Gastrocnemius medialis (tissue), 4 donors: ENCODE data around the gene KCTD12. TPM values are rescaled to one million over a fixed set of nuclear protein-coding genes. Genes with fewer than 3 reads are reported as not detected.
A peak's percentile ranks its signal among the peaks of the same experiment; 100 is the strongest.

Source experiments
- ATAC-seq, 2 donors: fragments of 150-250 bp; one replicate each; pipeline ENCODE4 v1.9.1; 2016
- DNase-seq, 2 donors: peaks; one replicate each; pipeline ENCODE4 v3.0.0-alpha.2; 2019
- H3K27ac ChIP-seq, 4 donors: fragments of 200-600 bp; sonication (generic); 1 replicate in 1 of 4; 2 replicates in 3 of 4; pipeline ENCODE4 v1.5.1; 2016 to 2018; ENCODE audit warnings: mild to moderate bottlenecking in 2 of 4, moderate library complexity in 1 of 4
- H3K27me3 ChIP-seq, 3 donors: fragments of 200-600 bp; sonication (generic) in 2 of 3; 1 replicate in 1 of 3; 2 replicates in 2 of 3; pipeline versions ENCODE4 v1.5.1 to v1.6.0; 2016 to 2019; ENCODE audit warnings: mild to moderate bottlenecking in 1 of 3, moderate library complexity in 1 of 3
- H3K36me3 ChIP-seq, 2 donors: fragments of 200-600 bp; sonication (generic) in 1 of 2; one replicate each; pipeline ENCODE4 v1.5.1; 2017 to 2018
- H3K4me1 ChIP-seq, 2 donors: fragments of 200-600 bp; sonication (generic) in 1 of 2; one replicate each; pipeline ENCODE4 v1.5.1; 2016 to 2017; ENCODE audit warnings: mild to moderate bottlenecking in 2 of 2
- H3K4me3 ChIP-seq, 4 donors: fragments of 200-600 bp; sonication (generic) in 3 of 4; 1 replicate in 1 of 4; 2 replicates in 3 of 4; pipeline ENCODE4 v1.5.1; 2016 to 2019; ENCODE audit warnings: mild to moderate bottlenecking in 2 of 4
- H3K9me3 ChIP-seq, 3 donors: fragments of 200-600 bp; sonication (generic) in 2 of 3; 1 replicate in 1 of 3; 2 replicates in 2 of 3; pipeline ENCODE4 v1.5.1; 2016 to 2019
- POLR2A ChIP-seq, 2 donors: fragments of 450-650 bp; IDR thresholded peaks; one replicate each; pipeline ENCODE4 v1.6.1; 2017; ENCODE audit warnings: antibody characterized with exemption in 2 of 2, mild to moderate bottlenecking in 2 of 2, moderate library complexity in 2 of 2
- in situ Hi-C, 4 donors: fragments of 200-750 bp; cut with MboI; loops; one replicate each; pipeline versions ENCODE4 v1.15.0 to v1.8.0; 2017; ENCODE audit warnings: low sequenced_read_pairs in 4 of 4
- intact Hi-C: fragments of 100-400 bp; cut with DNase I; formaldehyde crosslinking; loops from one replicate; pipeline ENCODE4 v1.15.1; 2023; ENCODE audit warnings: low total_unique reads
- total RNA-seq, 4 donors: library from RNA; depleted of rRNA; stranded (reverse); fragments of >200 nt; gene quantifications; one replicate each; pipeline versions ENCODE4 v1.1.0 to v1.2.3, GENCODE V29; 2016
- TF ChIP-seq, protein P1 (sequence below), 5 experiments: fragments of 450-650 bp in 3 of 5; fragments of 200-600 bp in 2 of 5; sonication (generic) in 2 of 5; IDR thresholded peaks in 4 of 5; conservative IDR thresholded peaks in 1 of 5; 1 replicate in 4 of 5; 2 replicates in 1 of 5; pipeline ENCODE4 v1.5.1; 2016 to 2019; ENCODE audit warnings: antibody characterized with exemption in 5 of 5, mild to moderate bottlenecking in 3 of 5, moderate library complexity in 3 of 5

The KCTD12 gene
- total RNA-seq, 4 donors from 2014 or later = 17.3 to 35.9 (median 27.1) TPM

DNA sequence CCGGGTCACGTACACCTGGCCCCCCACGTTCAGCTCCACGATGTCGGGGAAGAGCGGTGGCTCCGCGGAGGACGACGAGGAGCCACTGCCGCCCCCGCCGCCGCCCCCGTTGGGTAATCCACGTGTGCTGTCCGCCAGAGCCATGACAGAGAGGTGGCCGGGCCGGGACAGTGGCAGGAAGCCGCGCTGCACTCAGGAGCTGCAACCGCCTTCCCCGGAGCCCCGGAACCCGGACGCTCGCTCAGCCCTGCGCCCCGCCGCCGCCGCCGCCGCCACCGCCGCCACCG lies 257 bp downstream of the KCTD12 start:
- Histone ChIP-seq H3K27ac (peak overlapping the region; percentile 69 to 85 (median 82)), H3K4me1 (peaks cover 0 to 7% of the 10 kb centered on the region in 2 donors), H3K36me3 (no peaks in the 10 kb centered on the region), H3K9me3 (no peaks in the 10 kb centered on the region), H3K4me3 (peak overlapping the region; percentile 71 to 82 (median 76)), H3K27me3 (peaks cover 3 to 30% (median 24%) of the 10 kb centered on the region in 3 donors)
- ATAC-seq (peak in 1 of 2 donors; percentile 12), DNase-seq (no peak)
- TF ChIP-seq POLR2A (IDR thresholded peaks at IDR 0.05) = no peak
- TF ChIP-seq, protein P1, sequence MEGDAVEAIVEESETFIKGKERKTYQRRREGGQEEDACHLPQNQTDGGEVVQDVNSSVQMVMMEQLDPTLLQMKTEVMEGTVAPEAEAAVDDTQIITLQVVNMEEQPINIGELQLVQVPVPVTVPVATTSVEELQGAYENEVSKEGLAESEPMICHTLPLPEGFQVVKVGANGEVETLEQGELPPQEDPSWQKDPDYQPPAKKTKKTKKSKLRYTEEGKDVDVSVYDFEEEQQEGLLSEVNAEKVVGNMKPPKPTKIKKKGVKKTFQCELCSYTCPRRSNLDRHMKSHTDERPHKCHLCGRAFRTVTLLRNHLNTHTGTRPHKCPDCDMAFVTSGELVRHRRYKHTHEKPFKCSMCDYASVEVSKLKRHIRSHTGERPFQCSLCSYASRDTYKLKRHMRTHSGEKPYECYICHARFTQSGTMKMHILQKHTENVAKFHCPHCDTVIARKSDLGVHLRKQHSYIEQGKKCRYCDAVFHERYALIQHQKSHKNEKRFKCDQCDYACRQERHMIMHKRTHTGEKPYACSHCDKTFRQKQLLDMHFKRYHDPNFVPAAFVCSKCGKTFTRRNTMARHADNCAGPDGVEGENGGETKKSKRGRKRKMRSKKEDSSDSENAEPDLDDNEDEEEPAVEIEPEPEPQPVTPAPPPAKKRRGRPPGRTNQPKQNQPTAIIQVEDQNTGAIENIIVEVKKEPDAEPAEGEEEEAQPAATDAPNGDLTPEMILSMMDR (IDR thresholded peaks at IDR 0.05 in 4 of 5, conservative IDR thresholded peaks at IDR 0.05 in 1 of 5) = no peak
- in situ Hi-C loops = no loop called here
- intact Hi-C loops = loop anchor here (10.0 kb wide), 2 partner anchors 139 to 221 kb away; partner anchors contain the start of gene FBXL3

DNA sequence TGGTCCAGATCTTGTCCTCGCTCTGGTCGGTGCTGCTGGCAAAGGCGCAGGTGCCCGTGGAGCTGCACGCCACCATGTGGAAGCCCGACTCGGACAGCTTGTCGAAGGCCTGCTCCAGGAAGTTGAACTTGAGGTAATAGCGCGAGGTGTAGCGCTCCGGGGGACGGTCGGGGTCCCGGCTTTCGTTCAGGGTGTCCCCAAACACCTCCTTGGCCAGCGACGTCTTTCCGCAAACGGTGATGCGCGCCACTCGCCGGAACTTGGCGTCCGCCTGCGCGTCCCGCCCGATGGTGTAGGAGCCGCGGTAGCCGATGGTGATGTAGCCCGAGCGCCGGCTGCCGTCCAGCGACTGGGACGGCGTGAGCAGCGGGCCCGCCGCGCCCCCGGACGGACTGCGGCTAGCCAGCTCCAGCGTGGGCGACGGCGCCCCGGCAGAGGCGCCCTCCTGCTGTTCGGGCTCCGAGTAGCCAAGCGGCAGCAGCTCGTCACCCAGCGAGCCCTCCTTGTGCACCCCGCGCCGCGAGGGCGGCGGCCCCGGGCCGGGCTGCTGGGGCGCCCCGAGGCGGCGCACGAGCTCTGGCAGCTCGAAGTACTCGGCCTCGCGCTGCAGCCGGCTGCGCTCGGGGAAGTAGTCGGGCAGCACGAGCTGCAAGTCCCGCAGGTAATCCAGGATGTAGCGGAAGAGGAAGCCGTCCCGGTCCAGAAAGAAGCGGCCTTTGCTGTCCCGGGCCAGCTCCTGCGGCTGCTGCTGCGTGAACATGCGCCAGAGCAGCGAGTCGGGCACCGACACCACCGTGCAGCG lies 801 bp downstream of the KCTD12 start:
- intact Hi-C loops = loop anchor here (10.0 kb wide), 2 partner anchors 139 to 221 kb away; partner anchors contain the start of gene FBXL3
- peaks cover 0 to 7% of the 10 kb centered on the region in 2 donors for H3K4me1 ChIP-seq

DNA sequence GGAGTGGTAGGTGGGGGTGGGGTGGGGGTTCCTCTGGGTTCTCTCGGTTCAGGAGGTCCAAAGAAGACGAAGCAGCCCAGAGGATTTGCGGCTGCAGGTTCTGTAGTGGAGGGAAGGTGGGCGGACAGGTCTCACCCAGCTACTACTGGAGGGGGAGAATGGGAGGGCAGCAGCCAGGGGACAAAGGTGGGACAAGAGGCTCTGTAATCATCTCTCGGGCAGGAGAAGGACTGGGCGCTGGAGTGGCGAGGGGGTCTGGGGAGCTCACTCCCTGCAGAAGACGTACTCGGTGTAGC lies 1.4 kb downstream of the KCTD12 start:
- intact Hi-C loops (loop anchor here (10.0 kb wide), 2 partner anchors 140 to 220 kb away; partner anchors contain the start of gene FBXL3), in situ Hi-C loops (no loop called here)
- Histone ChIP-seq H3K27me3 (peaks cover 3 to 35% (median 24%) of the 10 kb centered on the region in 3 donors), H3K36me3 (no peaks in the 10 kb centered on the region), H3K27ac (peak overlapping the region; percentile 69 to 85 (median 82)), H3K9me3 (no peaks in the 10 kb centered on the region), H3K4me1 (peaks cover 0 to 10% of the 10 kb centered on the region in 2 donors), H3K4me3 (peak overlapping the region; percentile 71 to 82 (median 76))
- no peak for ATAC-seq
- no peak for DNase-seq
- TF ChIP-seq, protein P1 (IDR thresholded peaks at IDR 0.05 in 4 of 5, conservative IDR thresholded peaks at IDR 0.05 in 1 of 5) = no peak
- no peak for TF ChIP-seq POLR2A (IDR thresholded peaks at IDR 0.05)

More for the DNA sequence above, 801 bp downstream of the KCTD12 start:
- Histone ChIP-seq H3K4me3 (peak overlapping the region; percentile 71 to 82 (median 76)), H3K36me3 (no peaks in the 10 kb centered on the region), H3K27me3 (peaks cover 3 to 35% (median 24%) of the 10 kb centered on the region in 3 donors), H3K9me3 (no peaks in the 10 kb centered on the region), H3K27ac (peak overlapping the region; percentile 69 to 85 (median 82))
- ATAC-seq (peak; percentile 27 to 53), DNase-seq (peak; percentile 37 to 46)
- no peak for TF ChIP-seq POLR2A (IDR thresholded peaks at IDR 0.05)
- TF ChIP-seq, protein P1 (IDR thresholded peaks at IDR 0.05 in 4 of 5, conservative IDR thresholded peaks at IDR 0.05 in 1 of 5) = peak in 2 of 5 experiments; percentile 11 to 33
- in situ Hi-C loops = no loop called here

DNA sequence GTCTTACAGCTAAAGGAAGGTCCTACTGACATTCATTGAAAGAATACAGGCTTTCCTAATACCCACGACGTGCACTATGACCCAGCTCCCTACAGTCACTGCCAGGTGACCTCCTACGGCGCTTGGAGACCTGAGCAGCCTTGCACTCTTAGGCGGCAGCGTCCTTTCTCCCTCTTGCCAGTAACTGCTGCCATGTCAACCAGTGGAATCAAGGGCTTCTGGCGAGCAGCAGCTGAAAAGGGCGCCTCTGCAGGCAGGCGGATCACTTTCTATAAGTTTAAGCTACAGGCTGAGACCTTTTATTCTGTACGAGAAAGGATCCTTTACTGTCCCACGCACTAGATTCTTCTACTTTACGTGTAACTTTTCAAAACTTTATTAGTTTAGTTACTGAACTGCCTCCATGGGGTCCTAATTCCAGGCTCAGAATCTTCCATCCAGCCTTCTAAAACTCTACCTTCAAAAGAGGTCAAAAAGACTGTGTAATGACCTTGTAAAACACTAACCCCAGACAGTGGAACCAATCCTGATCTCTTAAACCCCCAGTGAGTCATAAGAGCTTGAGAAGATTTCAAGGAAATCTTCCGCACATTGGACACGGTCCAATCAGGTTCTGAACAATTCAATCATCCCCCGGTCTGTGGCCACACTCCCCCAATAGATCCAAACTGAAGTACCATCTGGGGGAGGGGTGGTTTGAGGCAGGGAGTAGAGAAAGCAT lies 1.9 kb downstream of the KCTD12 start:
- Histone ChIP-seq H3K27ac (peak overlapping the region; percentile 69 to 85 (median 82)), H3K9me3 (no peaks in the 10 kb centered on the region), H3K4me3 (peak overlapping the region; percentile 71 to 82 (median 76)), H3K27me3 (peaks cover 3 to 35% (median 24%) of the 10 kb centered on the region in 3 donors), H3K36me3 (no peaks in the 10 kb centered on the region), H3K4me1 (peaks cover 0 to 12% of the 10 kb centered on the region in 2 donors)
- no peak for TF ChIP-seq POLR2A (IDR thresholded peaks at IDR 0.05)
- TF ChIP-seq, protein P1 (IDR thresholded peaks at IDR 0.05 in 4 of 5, conservative IDR thresholded peaks at IDR 0.05 in 1 of 5) = no peak
- DNase-seq (no peak), ATAC-seq (no peak)
- in situ Hi-C loops (no loop called here), intact Hi-C loops (loop anchor here (10.0 kb wide), 2 partner anchors 140 to 220 kb away; partner anchors contain the start of gene FBXL3)
